Esophagus muscularis mucosa (tissue), 4 donors: ENCODE results near the gene ARG1.

Source experiments
- CTCF ChIP-seq, 3 experiments: fragments of 200-600 bp in 2 of 3; fragments of 450-650 bp in 1 of 3; sonication (generic) in 2 of 3; IDR thresholded peaks; one replicate each; pipeline ENCODE4 v1.5.1; 2017 to 2019; ENCODE audit warnings: antibody characterized with exemption in 3 of 3, mild to moderate bottlenecking in 2 of 3, moderate library complexity in 1 of 3
- EP300 ChIP-seq: sonication (generic); formaldehyde crosslinking; IDR thresholded peaks from one replicate; pipeline ENCODE4 v1.6.1; 2017; ENCODE audit warnings: antibody characterized with exemption
- POLR2A ChIP-seq: fragments of 450-650 bp; IDR thresholded peaks from one replicate; pipeline ENCODE4 v1.6.1; 2017; ENCODE audit warnings: antibody characterized with exemption, moderate library complexity, mild to moderate bottlenecking, low read depth
- POLR2AphosphoS5 ChIP-seq, 2 donors: sonication (generic); formaldehyde crosslinking; IDR thresholded peaks; one replicate each; pipeline ENCODE4 v1.6.1; 2017; ENCODE audit warnings: antibody characterized with exemption in 2 of 2

- TF ChIP-seq CTCF (IDR thresholded peaks at IDR 0.05) (no peak), POLR2AphosphoS5 (IDR thresholded peaks at IDR 0.05) (no peak), EP300 (no peak), POLR2A (no peak)
These were observed 56.6 kb downstream of the ARG1 start for GRCh38 chr6:131629651-131630050.
